NCI-H526 treated with DMSO at 0.1 percent for 48 hours (cell line): Measurements from ENCODE around the gene SHISAL2A.
"Not testable (repeated sequence)": the region's sequence is repeated elsewhere in the genome, so short reads cannot be mapped to it uniquely, and the experiment has no call there.

Experiments used
- DNase-seq: peaks from one replicate; lab custom pipeline; 2025; lab: John Stamatoyannopoulos, UW

Gene SHISAL2A

DNA sequence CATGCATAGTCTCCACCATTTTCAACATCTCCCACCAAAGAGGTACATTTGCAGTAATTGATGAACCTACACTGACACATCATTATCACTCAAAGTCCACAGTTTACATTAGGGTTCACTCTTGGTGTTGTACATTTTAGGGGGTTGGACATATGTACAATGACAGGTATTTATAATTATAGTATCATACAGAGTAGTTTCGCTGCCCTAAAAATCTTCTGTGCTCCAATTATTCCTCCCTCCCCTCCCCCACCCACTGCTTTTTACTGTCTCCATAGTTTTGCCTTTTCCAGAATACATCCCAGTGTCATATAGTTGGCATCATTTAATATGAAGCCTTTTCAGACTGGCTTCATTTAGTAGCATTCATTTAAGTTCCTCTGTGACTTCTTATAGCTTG lies 51.6 kb downstream of the SHISAL2A start:
- no peak for DNase-seq

DNA sequence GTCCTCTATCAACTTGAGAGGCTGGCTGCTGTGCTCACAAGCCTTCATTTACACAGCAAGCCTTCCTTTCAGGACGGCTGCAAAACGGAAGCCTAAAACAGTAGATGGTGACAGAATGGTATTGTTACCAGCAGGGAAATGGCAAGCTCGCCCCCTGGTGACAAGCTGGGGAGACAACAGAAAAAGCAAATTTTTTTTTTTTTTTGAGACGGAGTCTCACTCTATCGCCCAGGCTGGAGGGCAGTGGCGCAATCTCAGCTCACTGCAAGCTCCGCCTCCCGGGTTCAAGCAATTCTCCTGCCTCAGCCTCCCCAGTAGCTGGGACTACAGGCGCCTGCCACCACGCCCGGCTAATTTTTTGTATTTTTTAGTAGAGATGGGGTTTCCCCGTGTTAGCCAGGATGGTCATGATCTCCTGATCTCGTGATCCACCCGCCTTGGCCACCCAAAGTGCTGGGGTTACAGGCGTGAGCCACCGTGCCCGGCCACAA lies 53.3 kb downstream of the SHISAL2A start:
- peak; percentile 24 for DNase-seq

DNA sequence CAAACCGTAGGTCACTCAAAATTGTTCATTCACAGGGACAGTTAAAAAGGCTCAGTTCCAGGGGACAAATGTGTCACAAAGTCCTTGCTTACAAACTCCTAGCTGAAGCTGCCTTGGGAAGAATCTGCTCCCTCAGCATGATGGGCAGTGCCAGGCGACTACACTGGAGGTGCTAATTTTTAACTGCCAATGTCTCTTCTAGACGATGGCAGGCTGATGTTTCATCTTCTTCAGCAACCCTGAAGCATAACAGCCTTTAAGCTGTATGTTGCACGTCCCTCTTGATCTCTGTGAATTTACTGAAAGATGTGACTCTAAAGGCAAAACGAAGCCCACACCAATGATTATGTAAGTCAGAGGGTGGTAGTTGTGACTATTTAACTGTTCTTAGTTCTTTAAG lies 53.9 kb downstream of the SHISAL2A start:
- no peak for DNase-seq

DNA sequence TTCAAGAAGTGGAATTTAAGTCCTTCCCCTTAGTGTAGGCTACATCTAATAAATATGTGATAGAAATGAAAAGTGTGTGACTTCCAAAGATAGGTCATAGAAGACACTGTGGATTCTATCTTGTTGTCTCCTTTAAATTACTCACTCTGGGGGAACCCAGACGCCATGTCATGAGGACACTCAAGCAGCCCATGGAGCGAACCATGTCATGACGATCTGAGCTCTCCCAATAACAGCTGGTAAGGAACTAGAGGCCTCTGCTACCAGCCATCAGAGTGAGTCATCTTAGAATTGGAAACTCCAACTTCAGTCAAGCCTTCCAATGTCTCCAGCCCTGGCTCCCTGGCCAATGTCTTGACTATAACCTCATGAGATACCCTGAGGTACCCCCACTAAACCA lies 58.9 kb downstream of the SHISAL2A start:
- no peak for DNase-seq

DNA sequence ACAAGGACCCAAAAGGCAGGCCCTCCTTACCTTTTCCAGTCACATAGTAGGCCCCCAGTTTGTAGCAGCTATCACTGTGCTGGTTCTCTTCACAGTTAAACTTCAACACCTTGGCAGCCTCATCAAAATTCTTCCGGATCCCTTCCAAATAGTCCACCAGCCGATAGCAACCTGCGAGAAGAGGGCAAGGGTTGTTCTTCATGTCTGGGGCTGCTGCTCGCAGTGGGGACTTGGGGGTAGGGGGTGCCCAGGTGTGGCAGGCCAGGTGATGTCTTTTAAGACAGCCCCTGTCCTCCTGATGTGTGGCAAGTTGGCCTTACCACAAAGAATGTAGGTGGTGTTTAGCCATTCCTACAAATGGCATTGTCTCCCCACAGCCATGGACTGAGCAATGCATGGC lies 59.7 kb downstream of the SHISAL2A start:
- no peak for DNase-seq

DNA sequence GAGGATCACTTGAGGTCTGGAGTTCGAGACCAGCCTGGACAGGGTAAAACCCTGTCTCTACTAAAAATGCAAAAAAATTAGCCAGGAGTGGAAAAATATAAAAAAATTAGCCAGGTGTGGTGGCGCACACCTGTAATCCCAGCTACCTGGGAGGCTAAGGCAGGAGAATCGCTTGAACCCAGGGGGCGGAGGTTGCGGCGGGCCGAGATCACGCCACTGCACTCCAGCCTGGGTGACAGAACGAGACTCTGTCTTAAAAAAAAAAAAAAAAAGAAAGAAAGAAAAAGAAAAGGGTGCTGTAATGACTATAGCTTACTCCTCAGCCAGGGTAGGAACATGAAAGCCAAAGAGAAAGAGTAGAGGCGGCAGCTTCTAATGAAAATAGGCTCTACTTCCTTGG lies 60.4 kb downstream of the SHISAL2A start:
- not testable (repeated sequence) for DNase-seq

DNA sequence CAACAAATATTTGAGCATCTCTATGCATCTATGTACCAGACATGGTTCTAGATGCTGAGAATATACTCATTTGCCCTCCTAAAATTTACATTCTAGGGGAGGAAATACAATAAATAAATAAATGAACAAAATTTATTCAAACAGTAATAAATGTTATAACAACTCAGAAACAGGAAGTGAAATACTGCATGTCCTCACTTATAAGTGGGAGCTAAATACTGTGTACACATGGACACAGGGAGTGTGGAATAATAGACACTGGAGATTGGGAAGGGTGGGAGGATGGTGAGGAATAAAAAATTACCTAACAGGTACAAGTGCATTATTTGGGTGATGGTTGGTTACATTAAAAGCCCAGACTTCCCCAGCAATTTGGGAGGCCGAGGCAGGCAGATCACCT lies 60.9 kb downstream of the SHISAL2A start:
- no peak for DNase-seq

DNA sequence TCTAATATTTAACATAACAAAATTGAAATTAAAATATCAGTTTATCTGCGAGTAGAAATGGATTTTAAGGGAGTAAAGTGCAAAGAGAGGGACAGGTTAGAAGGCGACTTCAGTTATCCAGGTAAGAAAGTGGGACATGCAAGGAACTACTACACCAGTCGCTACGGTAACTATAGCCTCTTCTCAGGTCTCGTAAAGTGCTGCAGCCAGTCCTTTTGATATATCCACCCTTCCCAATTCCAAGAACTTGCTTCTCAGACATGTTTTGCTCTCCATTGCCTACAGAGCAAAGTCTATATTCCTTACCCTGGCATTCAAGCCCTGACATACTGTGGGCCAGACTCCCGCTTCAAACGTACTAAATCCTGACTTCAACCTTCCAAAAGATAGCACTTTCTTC lies 62.7 kb downstream of the SHISAL2A start:
- no peak for DNase-seq

DNA sequence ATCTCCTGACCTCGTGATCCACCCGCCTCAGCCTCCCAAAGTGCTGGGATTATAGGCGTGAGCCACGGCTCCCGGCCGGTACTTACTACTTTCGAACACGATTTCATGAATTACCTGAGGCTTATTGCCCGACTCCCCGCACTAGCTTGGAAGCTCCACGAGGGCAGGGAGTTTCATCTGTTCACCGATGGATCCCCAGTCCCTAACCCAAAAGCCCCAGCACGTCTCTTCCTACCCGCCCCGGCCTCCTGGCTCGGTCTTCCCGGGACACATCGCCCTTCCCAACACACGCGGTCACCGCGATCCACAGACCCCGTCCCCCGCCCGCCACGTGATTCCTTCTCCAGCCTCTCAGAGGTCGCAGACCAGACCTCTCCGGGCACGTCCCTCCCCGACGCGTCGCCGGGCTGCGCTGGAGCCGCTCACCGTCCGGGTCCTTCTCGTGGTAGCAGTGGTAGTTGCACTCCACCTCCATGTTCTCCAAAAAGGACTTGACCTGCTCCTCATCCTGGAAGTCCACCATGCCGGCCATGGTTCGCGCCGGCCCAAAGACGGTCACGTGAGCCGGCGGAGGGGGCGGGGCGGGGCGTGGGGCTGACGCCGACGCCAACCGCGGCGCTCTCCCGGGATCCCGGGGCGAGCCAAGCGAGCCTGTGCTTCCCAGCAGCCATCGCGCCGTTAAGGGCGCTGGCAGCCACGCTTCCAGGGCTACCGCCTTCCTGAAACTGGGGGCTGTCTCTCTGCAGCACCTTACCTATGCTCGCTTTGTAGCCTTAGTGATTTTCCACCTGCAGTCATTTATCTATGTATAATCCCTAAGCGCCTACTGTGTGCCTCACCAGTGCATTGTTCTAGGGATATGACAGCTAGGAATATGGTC lies 65.1 kb downstream of the SHISAL2A start, which contains the start of gene COA7:
COA7 (minus strand) TSS at position 553 of the 880 bp plus-strand sequence; CDS start at position 532, 21 bp downstream.
- DNase-seq = peak; percentile 82

DNA sequence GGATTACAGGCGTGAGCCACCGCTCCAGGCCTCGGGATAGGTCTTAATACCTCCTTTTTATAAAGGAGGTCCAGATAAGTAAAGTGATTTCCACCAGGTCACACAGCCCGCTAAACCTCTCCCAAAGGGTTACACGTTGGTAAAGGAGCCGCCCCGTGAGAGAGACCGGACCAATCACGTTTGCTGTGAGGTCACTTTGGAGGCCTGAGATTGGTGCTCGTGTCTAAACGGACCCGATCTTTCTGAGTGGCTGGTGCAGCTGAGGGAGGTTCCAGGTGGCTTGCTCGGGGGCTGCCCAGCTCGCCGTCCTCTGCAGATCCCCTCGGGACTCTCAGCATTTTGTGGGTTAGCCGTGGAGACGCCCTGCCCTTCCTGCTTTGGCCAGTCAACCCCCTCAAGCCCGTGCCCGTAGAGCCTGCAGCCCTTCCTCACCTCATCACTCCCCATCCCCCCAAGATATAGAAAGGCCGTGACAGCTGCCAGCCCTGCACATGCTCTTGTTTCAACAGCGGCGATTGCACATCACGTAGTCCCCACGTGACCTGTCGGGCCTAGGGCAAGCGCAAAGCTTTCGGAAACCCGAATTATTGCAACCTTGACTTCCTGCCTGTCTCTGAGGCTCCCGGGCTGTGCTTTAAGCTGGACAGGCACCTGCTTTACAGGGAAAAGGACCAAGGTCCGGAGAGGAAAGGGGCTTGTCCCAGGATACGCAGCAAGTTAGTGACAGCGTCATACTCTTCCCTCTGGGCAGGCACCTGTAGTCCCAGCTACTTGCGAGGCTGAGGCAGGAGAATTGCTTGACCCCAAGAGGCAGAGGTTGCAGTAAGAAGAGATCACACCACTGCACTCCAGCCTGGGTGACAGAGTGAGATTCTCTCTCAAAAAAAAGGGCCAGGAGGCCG lies 70.2 kb downstream of the SHISAL2A start:
- peak; percentile 22 for DNase-seq

DNA sequence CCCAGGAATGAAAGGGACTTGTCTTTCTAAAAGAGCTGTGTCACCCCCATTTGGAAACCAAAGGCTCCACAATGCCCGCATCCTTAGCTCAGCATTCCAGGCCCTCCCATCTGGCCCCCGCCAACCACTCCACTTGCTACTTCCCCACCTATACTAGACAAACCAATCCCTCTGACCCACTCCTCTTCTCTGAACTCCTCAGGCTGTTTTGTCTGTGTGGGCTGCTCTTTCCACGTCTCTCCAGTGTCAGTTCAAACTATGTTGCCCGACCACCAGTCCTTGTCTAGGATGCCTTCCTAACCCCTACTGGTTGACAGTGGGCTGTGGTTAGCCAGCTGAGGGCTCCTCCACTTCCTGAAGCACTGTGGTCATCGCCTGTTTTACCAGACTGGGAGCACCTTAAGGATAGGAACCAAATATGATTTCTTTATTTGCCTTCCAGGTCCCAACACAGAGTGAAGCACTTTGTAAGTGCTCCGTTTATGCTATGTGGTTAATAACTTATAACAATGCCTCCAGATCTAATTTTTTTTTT lies 73.2 kb downstream of the SHISAL2A start:
- DNase-seq = no peak
